Fibroblast of lung (primary cell): ENCODE data around the gene RGS17. TPM values are rescaled to one million over a fixed set of nuclear protein-coding genes. Genes with fewer than 3 reads are reported as not detected.
A peak's percentile ranks its signal among the peaks of the same experiment; 100 is the strongest.

ENCODE experiments used
- DNase-seq, 2 donors: peaks; one replicate each; pipeline versions ENCODE4 v3.0.0 to v3.0.0-alpha.2; 2010; ENCODE audit warnings: low read depth in 2 of 2
- H2AFZ ChIP-seq: 2 replicates; pipeline ENCODE4 v1.5.1; 2012; ENCODE audit warnings: low read length, control low read depth, inconsistent platforms
- H3K27ac ChIP-seq: 2 replicates; pipeline ENCODE4 v1.5.1; 2011; ENCODE audit warnings: low read length, control low read depth; ENCODE audit not compliant: insufficient read depth
- H3K27me3 ChIP-seq: 2 replicates; pipeline ENCODE4 v1.5.1; 2011; ENCODE audit warnings: mild to moderate bottlenecking, low read length; ENCODE audit not compliant: control insufficient read depth, insufficient read depth
- H3K36me3 ChIP-seq: 2 replicates; pipeline ENCODE4 v1.5.1; 2011; ENCODE audit warnings: low read length; ENCODE audit not compliant: control insufficient read depth, insufficient read depth
- H3K4me1 ChIP-seq: 2 replicates; pipeline ENCODE4 v1.5.1; 2011; ENCODE audit warnings: low read length; ENCODE audit not compliant: control insufficient read depth, insufficient read depth; ENCODE audit errors: extremely low read depth
- H3K4me2 ChIP-seq: 2 replicates; pipeline ENCODE4 v1.5.1; 2011; ENCODE audit warnings: low read length, control low read depth; ENCODE audit not compliant: insufficient read depth; ENCODE audit errors: extremely low read depth
- H3K4me3 ChIP-seq, 4 experiments: fragments of 200-600 bp in 1 of 4; sonication (generic) in 1 of 4; replicated peaks in 1 of 4; 2 replicates each; pipeline ENCODE4 v1.5.1; 2011 to 2016; ENCODE audit warnings: low read length in 4 of 4, low read depth in 3 of 4, mild to moderate bottlenecking in 3 of 4, control low read depth in 2 of 4, inconsistent platforms in 1 of 4, mixed read lengths in 1 of 4; ENCODE audit not compliant: insufficient read depth in 1 of 4; ENCODE audit errors: control extremely low read depth in 1 of 4
- H3K79me2 ChIP-seq: 2 replicates; pipeline ENCODE4 v1.5.1; 2012; ENCODE audit warnings: mild to moderate bottlenecking, low read length, inconsistent platforms; ENCODE audit not compliant: control insufficient read depth, insufficient read depth
- H3K9ac ChIP-seq: 2 replicates; pipeline ENCODE4 v1.5.1; 2011; ENCODE audit warnings: mild to moderate bottlenecking, low read length, control low read depth; ENCODE audit not compliant: insufficient read depth
- H3K9me3 ChIP-seq: 2 replicates; pipeline ENCODE4 v1.5.1; 2012; ENCODE audit warnings: low read depth, low read length; ENCODE audit not compliant: control insufficient read depth, insufficient read depth
- H4K20me1 ChIP-seq: 2 replicates; pipeline ENCODE4 v1.5.1; 2011; ENCODE audit warnings: low read length; ENCODE audit not compliant: control insufficient read depth, insufficient read depth; ENCODE audit errors: extremely low read depth
- CTCF ChIP-seq, 2 donors: IDR thresholded peaks in 1 of 2; conservative IDR thresholded peaks in 1 of 2; 1 replicate in 1 of 2; 2 replicates in 1 of 2; pipeline ENCODE4 v1.5.1; 2011 to 2012; ENCODE audit warnings: low read length in 2 of 2, control low read depth in 1 of 2, inconsistent platforms in 1 of 2, low read depth in 1 of 2, mild to moderate bottlenecking in 1 of 2
- EZH2 ChIP-seq: IDR thresholded peaks from 2 replicates; pipeline ENCODE4 v1.5.1; 2012; ENCODE audit warnings: low read length, control low read depth, mild to moderate bottlenecking; ENCODE audit errors: missing control alignments
- polyA plus RNA-seq, 2 donors: library from polyadenylated mRNA; depleted of rRNA in 1 of 2; stranded (reverse) in 1 of 2; unstranded in 1 of 2; fragments of >200 nt; gene quantifications; 2 replicates each; pipeline ENCODE4 v1.2.1, GENCODE V29; 2011 to 2012; ENCODE audit warnings: missing spikeins in 1 of 2
- total RNA-seq: library from RNA; depleted of rRNA; stranded (reverse); fragments of >200 nt; gene quantifications from 2 replicates; pipeline ENCODE4 v1.2.1, GENCODE V29; 2014

The RGS17 gene
- total and polyA plus RNA-seq, 2 donors (not counting 1 experiment from before 2014, with no cell fraction given) = 2.1 to 10.2 TPM

GRCh38 chr6:152984513-152984872, 146.6 kb downstream of the RGS17 start:
- Histone ChIP-seq H3K9me3 (no peaks in the 10 kb centered on the region), H4K20me1 (no peaks in the 10 kb centered on the region), H3K27me3 (no peaks in the 10 kb centered on the region), H2AFZ (no peak overlapping the region), H3K4me3 (peak overlapping the region; percentile 40 to 94 (median 70)), H3K4me1 (peaks cover 5% of the 10 kb centered on the region), H3K9ac (peak overlapping the region; percentile 33), H3K36me3 (no peaks in the 10 kb centered on the region), H3K27ac (peak overlapping the region; percentile 95), H3K79me2 (peaks cover 60% of the 10 kb centered on the region), H3K4me2 (peak overlapping the region; percentile 85)
- DNase-seq = peak in 1 of 2 donors; percentile 17
- TF ChIP-seq EZH2 = no peak
- no peak for TF ChIP-seq CTCF (conservative IDR thresholded peaks at IDR 0.05 in 1 of 2, IDR thresholded peaks at IDR 0.05 in 1 of 2; ENCODE audit: low read depth in 1 of 2, low read length in 2 of 2)

- TF ChIP-seq EZH2 (no peak), CTCF (conservative IDR thresholded peaks at IDR 0.05 in 1 of 2, IDR thresholded peaks at IDR 0.05 in 1 of 2; ENCODE audit: low read depth in 1 of 2, low read length in 2 of 2) (no peak)
- Histone ChIP-seq H3K27ac (peak overlapping the region; percentile 95), H3K4me2 (peak overlapping the region; percentile 92), H2AFZ (no peak overlapping the region), H4K20me1 (no peaks in the 10 kb centered on the region), H3K4me3 (peak overlapping the region; percentile 47 to 94 (median 88)), H3K36me3 (no peaks in the 10 kb centered on the region), H3K27me3 (no peaks in the 10 kb centered on the region), H3K9me3 (no peaks in the 10 kb centered on the region), H3K4me1 (peaks cover 5% of the 10 kb centered on the region), H3K9ac (peak overlapping the region; percentile 86), H3K79me2 (peaks cover 66% of the 10 kb centered on the region)
- DNase-seq = peak; percentile 81 to 85
Observed at GRCh38 chr6:152983637-152984512, 147.2 kb downstream of the RGS17 start.

GRCh38 chr6:152982904-152983636, 148.0 kb downstream of the RGS17 start, which contains the start of gene FBXO5:
Gene FBXO5, minus strand, starts transcription at chr6:152983041. Its CDS starts 82 bp downstream, at chr6:152982959.
- Histone ChIP-seq H3K27me3 (no peaks in the 10 kb centered on the region), H3K79me2 (peaks cover 73% of the 10 kb centered on the region), H3K9me3 (no peaks in the 10 kb centered on the region), H3K4me2 (peak within 1 kb of the TSS; percentile 92), H3K27ac (peak within 1 kb of the TSS; percentile 95), H3K9ac (peak within 1 kb of the TSS; percentile 86), H3K36me3 (no peaks in the 10 kb centered on the region), H3K4me3 (peak within 1 kb of the TSS; percentile 84 to 94 (median 88)), H2AFZ (peak within 1 kb of the TSS; percentile 68), H4K20me1 (no peaks in the 10 kb centered on the region), H3K4me1 (peaks cover 5% of the 10 kb centered on the region)
- TF ChIP-seq EZH2 (no peak), CTCF (conservative IDR thresholded peaks at IDR 0.05 in 1 of 2, IDR thresholded peaks at IDR 0.05 in 1 of 2; ENCODE audit: low read depth in 1 of 2, low read length in 2 of 2) (no peak)
- DNase-seq = peak; percentile 98
